HEK293 (cell line): ENCODE data around the gene AAK1.

ENCODE experiments used
- CTCF ChIA-PET: fragments of 350-600 bp; formaldehyde crosslinking; extraction: SDS; loops from one replicate; lab custom pipeline; 2021; ENCODE audit warnings: antibody characterized with exemption; lab: Yijun Ruan, JAX
- POLR2A ChIA-PET: fragments of 300-600 bp; formaldehyde crosslinking; extraction: SDS; loops from one replicate; lab custom pipeline; 2020; ENCODE audit warnings: antibody characterized with exemption, inconsistent platforms; lab: Yijun Ruan, JAX
- H3K27ac ChIP-seq: fragments of 200-500 bp; sonication (Bioruptor generic); 2 replicates; pipeline ENCODE4 v1.5.1; 2014; ENCODE audit warnings: low read depth, low read length, control low read depth, inconsistent platforms; ENCODE audit errors: extremely low read depth
- H3K36me3 ChIP-seq, 2 experiments: fragments of 200-500 bp in 1 of 2; sonication (Bioruptor generic) in 1 of 2; 1 replicate in 1 of 2; 2 replicates in 1 of 2; pipeline ENCODE4 v1.5.1; 2014 to 2017; ENCODE audit warnings: inconsistent platforms in 2 of 2, low read length in 2 of 2; ENCODE audit not compliant: control insufficient read depth in 2 of 2, insufficient read depth in 1 of 2
- H3K4me1 ChIP-seq: fragments of 200-500 bp; sonication (Bioruptor generic); 2 replicates; pipeline ENCODE4 v1.5.1; 2014; ENCODE audit warnings: mild to moderate bottlenecking, low read length, inconsistent platforms; ENCODE audit not compliant: control insufficient read depth, insufficient read depth
- H3K4me3 ChIP-seq: 2 replicates; pipeline ENCODE4 v1.5.1; 2011; ENCODE audit warnings: low read depth, mild to moderate bottlenecking, control low read depth, low read length, moderate library complexity
- H3K9me3 ChIP-seq: fragments of 200-500 bp; sonication (Bioruptor generic); 2 replicates; pipeline ENCODE4 v1.5.1; 2014; ENCODE audit warnings: low read depth, low read length, inconsistent platforms; ENCODE audit not compliant: control insufficient read depth, insufficient read depth
- KLF10 ChIP-seq: fragments of 450-650 bp; IDR thresholded peaks from 2 replicates; pipeline ENCODE4 v1.5.1; 2018; ENCODE audit warnings: missing biosample characterization, mild to moderate bottlenecking, missing genetic modification characterization
- PRDM1 ChIP-seq: fragments of 450-650 bp; formaldehyde crosslinking; IDR thresholded peaks from 2 replicates; pipeline ENCODE4; 2016; ENCODE audit warnings: missing biosample characterization, missing genetic modification characterization
- RBAK ChIP-seq: fragments of 450-650 bp; formaldehyde crosslinking; IDR thresholded peaks from 2 replicates; pipeline ENCODE4 v1.5.1; 2016; ENCODE audit warnings: missing biosample characterization, missing genetic modification characterization
- SCRT1 ChIP-seq: fragments of 450-650 bp; formaldehyde crosslinking; IDR thresholded peaks from 2 replicates; pipeline ENCODE4 v1.5.1; 2016; ENCODE audit warnings: missing biosample characterization, missing genetic modification characterization, borderline replicate concordance
- SP7 ChIP-seq: fragments of 450-650 bp; formaldehyde crosslinking; IDR thresholded peaks from 2 replicates; pipeline ENCODE4 v1.5.1; 2016; ENCODE audit warnings: missing biosample characterization, missing genetic modification characterization
- TRIM28 ChIP-seq: IDR thresholded peaks from 2 replicates; pipeline ENCODE4 v1.6.1; 2011; ENCODE audit warnings: low read length, control low read depth, borderline replicate concordance
- ZBTB1 ChIP-seq: fragments of 450-650 bp; formaldehyde crosslinking; IDR thresholded peaks from 2 replicates; pipeline ENCODE4 v1.5.1; 2016; ENCODE audit warnings: missing biosample characterization, missing genetic modification characterization
- ZBTB8A ChIP-seq: fragments of 450-650 bp; formaldehyde crosslinking; IDR thresholded peaks from 2 replicates; pipeline ENCODE4 v1.5.1; 2016; ENCODE audit warnings: missing biosample characterization, missing genetic modification characterization
- ZEB2 ChIP-seq: fragments of 450-650 bp; formaldehyde crosslinking; IDR thresholded peaks from 2 replicates; pipeline ENCODE4 v1.5.1; 2016; ENCODE audit warnings: missing biosample characterization, missing genetic modification characterization
- ZNF146 ChIP-seq: fragments of 450-650 bp; formaldehyde crosslinking; IDR thresholded peaks from 2 replicates; pipeline ENCODE4 v1.5.1; 2016; ENCODE audit warnings: missing biosample characterization, missing genetic modification characterization
- ZNF169 ChIP-seq: fragments of 450-650 bp; formaldehyde crosslinking; IDR thresholded peaks from 2 replicates; pipeline ENCODE4 v1.5.1; 2016; ENCODE audit warnings: missing biosample characterization, missing genetic modification characterization
- ZNF19 ChIP-seq: fragments of 450-650 bp; formaldehyde crosslinking; IDR thresholded peaks from 2 replicates; pipeline ENCODE4; 2016; ENCODE audit warnings: missing biosample characterization, missing genetic modification characterization, low read depth
- ZNF24 ChIP-seq: fragments of 450-650 bp; formaldehyde crosslinking; IDR thresholded peaks from 2 replicates; pipeline ENCODE4 v1.5.1; 2016; ENCODE audit warnings: missing biosample characterization, missing genetic modification characterization
- ZNF335 ChIP-seq: fragments of 450-650 bp; formaldehyde crosslinking; conservative IDR thresholded peaks from 2 replicates; pipeline ENCODE4 v1.5.1; 2016; ENCODE audit warnings: missing biosample characterization, missing genetic modification characterization
- ZNF404 ChIP-seq: fragments of 450-650 bp; formaldehyde crosslinking; IDR thresholded peaks from 2 replicates; pipeline ENCODE4 v1.5.1; 2017; ENCODE audit warnings: missing biosample characterization, missing genetic modification characterization
- ZNF423 ChIP-seq: fragments of 450-650 bp; formaldehyde crosslinking; IDR thresholded peaks from 2 replicates; pipeline ENCODE4 v1.5.1; 2016; ENCODE audit warnings: missing biosample characterization, missing genetic modification characterization
- ZNF521 ChIP-seq: fragments of 450-650 bp; formaldehyde crosslinking; IDR thresholded peaks from 2 replicates; pipeline ENCODE4 v1.5.1; 2017; ENCODE audit warnings: missing biosample characterization, mild to moderate bottlenecking, missing genetic modification characterization
- ZSCAN16 ChIP-seq: fragments of 450-650 bp; formaldehyde crosslinking; IDR thresholded peaks from 2 replicates; pipeline ENCODE4 v1.5.1; 2016; ENCODE audit warnings: missing biosample characterization, missing genetic modification characterization
- TF ChIP-seq, protein P1 (sequence below): fragments of 450-650 bp; formaldehyde crosslinking; IDR thresholded peaks from 2 replicates; pipeline ENCODE4 v1.5.1; 2017; ENCODE audit warnings: missing biosample characterization, missing genetic modification characterization
- TF ChIP-seq, protein P2 (sequence below): fragments of 450-650 bp; formaldehyde crosslinking; IDR thresholded peaks from 2 replicates; pipeline ENCODE4 v1.5.1; 2016; ENCODE audit warnings: missing biosample characterization, missing genetic modification characterization
- TF ChIP-seq, protein P3 (sequence below): fragments of 450-650 bp; formaldehyde crosslinking; IDR thresholded peaks from 2 replicates; pipeline ENCODE4 v1.5.1; 2017; ENCODE audit warnings: missing biosample characterization, missing genetic modification characterization

The AAK1 gene

DNA sequence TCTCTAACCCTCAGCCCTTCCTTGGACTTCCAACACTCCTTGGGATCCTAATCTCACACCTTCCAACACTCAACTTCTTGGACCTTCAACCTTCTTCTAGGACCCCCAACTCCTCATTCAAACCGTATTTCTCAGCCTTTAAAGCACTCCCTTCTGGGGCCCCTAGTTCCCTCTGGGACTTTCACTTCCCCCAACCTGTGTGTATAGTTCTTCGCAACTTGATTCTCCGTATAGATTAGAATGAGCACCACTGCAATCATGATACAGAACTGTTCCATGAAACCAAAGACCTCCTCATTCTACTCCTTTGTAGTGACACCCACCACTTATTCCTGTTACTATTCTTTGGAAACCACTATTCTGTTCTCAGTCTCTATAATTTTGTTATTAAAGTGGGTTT lies 144.3 kb downstream of the AAK1 start (continued):
- TF ChIP-seq, protein P1, sequence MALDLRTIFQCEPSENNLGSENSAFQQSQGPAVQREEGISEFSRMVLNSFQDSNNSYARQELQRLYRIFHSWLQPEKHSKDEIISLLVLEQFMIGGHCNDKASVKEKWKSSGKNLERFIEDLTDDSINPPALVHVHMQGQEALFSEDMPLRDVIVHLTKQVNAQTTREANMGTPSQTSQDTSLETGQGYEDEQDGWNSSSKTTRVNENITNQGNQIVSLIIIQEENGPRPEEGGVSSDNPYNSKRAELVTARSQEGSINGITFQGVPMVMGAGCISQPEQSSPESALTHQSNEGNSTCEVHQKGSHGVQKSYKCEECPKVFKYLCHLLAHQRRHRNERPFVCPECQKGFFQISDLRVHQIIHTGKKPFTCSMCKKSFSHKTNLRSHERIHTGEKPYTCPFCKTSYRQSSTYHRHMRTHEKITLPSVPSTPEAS (tag by site-specific recombination) = no peak
- no peak for TF ChIP-seq ZNF146 (tag by site-specific recombination)
- TF ChIP-seq TRIM28 = no peak
- TF ChIP-seq, protein P2, sequence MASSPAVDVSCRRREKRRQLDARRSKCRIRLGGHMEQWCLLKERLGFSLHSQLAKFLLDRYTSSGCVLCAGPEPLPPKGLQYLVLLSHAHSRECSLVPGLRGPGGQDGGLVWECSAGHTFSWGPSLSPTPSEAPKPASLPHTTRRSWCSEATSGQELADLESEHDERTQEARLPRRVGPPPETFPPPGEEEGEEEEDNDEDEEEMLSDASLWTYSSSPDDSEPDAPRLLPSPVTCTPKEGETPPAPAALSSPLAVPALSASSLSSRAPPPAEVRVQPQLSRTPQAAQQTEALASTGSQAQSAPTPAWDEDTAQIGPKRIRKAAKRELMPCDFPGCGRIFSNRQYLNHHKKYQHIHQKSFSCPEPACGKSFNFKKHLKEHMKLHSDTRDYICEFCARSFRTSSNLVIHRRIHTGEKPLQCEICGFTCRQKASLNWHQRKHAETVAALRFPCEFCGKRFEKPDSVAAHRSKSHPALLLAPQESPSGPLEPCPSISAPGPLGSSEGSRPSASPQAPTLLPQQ (tag by site-specific recombination) = no peak
- no peak for TF ChIP-seq ZNF169 (tag by site-specific recombination)
- no peak for TF ChIP-seq ZEB2 (tag by site-specific recombination)
- TF ChIP-seq KLF10 (tag by site-specific recombination) = no peak
- TF ChIP-seq SCRT1 = no peak
- no peak for TF ChIP-seq SP7 (tag by site-specific recombination)
- TF ChIP-seq ZBTB1 (tag by site-specific recombination) = no peak

DNA sequence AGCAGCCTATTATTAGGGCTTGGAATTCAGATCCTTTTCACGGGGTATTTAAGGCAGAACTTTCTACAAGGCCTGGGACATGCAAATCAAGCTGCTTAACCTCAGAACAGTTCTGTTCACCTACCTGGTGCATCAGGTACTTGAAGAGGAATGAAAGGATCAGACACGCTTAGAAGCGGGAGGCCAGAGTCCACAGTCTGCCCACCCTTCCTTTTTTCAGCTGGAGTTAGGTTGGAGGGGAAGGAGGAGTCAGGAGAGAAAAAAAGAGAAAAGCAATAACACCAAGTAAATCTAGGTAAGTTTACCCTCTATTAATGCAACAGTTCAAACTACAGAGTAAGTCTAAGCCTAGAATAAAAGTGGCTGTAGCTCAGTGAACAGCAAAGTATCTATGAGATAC lies 147.7 kb downstream of the AAK1 start:
- ChIA-PET CTCF (interaction anchor here (0.7 kb wide), 1 partner anchor 121 kb away, joined by 3 read pairs; no protein-coding TSS in a partner anchor), POLR2A (interaction anchor here (0.8 kb wide), 1 partner anchor 58 kb away, joined by 7 read pairs; the partner anchor contains the start of gene NFU1)
- H3K36me3 ChIP-seq = peaks cover 0 to 16% of the 10 kb centered on the region in 2 experiments; a peak in 1 of 3 replicates

DNA sequence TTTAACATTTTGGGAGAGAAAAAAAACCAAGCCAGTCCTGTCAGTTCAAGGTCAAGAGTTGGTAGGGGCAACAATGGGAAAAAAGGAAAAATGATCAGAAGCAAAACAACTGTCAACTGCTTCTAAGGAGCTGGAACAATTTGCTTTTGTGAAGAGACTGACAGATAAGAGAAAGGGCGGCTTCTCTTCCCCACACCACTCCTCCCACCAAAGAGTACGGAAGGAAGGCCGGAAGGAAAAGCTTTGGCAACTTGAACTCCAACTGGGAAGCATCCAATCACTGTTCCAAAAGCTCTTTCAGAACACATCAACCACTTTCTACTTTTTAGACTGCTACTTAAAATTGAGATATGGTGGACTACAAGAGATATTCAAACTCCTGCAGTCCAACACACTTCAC lies 148.5 kb downstream of the AAK1 start:
- CTCF ChIA-PET = no interaction called here
- no peak overlapping the region for H3K27ac ChIP-seq
- no peak for TF ChIP-seq ZNF521 (tag by site-specific recombination)
- no peak for TF ChIP-seq SP7 (tag by site-specific recombination)
- peaks cover 3% of the 10 kb centered on the region; the same call in 1 of the 2 replicates for H3K4me1 ChIP-seq
- no peak overlapping the region for H3K4me3 ChIP-seq
- POLR2A ChIA-PET = no interaction called here
- peaks cover 0 to 20% of the 10 kb centered on the region in 2 experiments; a peak in 1 of 3 replicates for H3K36me3 ChIP-seq
- no peaks in the 10 kb centered on the region for H3K9me3 ChIP-seq

More for the DNA sequence above, 147.7 kb downstream of the AAK1 start:
- no peak overlapping the region for H3K4me3 ChIP-seq
- no peak overlapping the region for H3K27ac ChIP-seq
- H3K9me3 ChIP-seq = no peaks in the 10 kb centered on the region
- peaks cover 3% of the 10 kb centered on the region; the same call in 1 of the 2 replicates for H3K4me1 ChIP-seq
- TF ChIP-seq ZNF24 (tag by site-specific recombination) = no peak

DNA sequence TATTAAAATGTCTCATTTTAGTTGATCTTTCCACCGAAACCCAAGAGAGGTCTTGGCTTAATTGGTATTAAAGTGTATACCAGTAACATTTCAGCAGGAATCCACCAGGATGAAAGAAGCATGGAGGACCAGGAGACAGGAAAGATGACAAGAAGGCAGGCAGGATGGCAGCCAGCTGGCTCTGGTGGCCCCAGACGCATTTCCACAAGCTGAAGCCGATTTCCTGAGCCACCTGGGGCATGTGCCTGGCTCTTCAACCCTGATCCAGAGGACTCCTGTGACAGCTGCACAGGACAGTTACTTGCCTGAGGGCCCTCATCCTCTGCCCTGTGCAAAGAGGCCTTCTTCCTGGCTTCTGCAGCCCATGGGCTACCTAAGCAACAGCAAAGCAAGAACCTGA lies 149.4 kb downstream of the AAK1 start:
- Histone ChIP-seq H3K9me3 (no peaks in the 10 kb centered on the region), H3K27ac (no peak overlapping the region), H3K36me3 (peaks cover 0 to 20% of the 10 kb centered on the region in 2 experiments; a peak in 1 of 3 replicates), H3K4me3 (no peak overlapping the region), H3K4me1 (no peaks in the 10 kb centered on the region)
- ChIA-PET CTCF (interaction anchor here (1.0 kb wide), 1 partner anchor 13 kb away, joined by 3 read pairs; no protein-coding TSS in a partner anchor), POLR2A (no interaction called here)
- TF ChIP-seq ZNF19 (no peak), ZNF335 (tag by site-specific recombination) (no peak), RBAK (tag by site-specific recombination) (no peak), ZSCAN16 (no peak), ZNF404 (tag by site-specific recombination) (no peak), ZNF423 (tag by site-specific recombination) (no peak), PRDM1 (tag by site-specific recombination) (no peak), ZBTB8A (tag by site-specific recombination) (no peak)
- TF ChIP-seq, protein P3, sequence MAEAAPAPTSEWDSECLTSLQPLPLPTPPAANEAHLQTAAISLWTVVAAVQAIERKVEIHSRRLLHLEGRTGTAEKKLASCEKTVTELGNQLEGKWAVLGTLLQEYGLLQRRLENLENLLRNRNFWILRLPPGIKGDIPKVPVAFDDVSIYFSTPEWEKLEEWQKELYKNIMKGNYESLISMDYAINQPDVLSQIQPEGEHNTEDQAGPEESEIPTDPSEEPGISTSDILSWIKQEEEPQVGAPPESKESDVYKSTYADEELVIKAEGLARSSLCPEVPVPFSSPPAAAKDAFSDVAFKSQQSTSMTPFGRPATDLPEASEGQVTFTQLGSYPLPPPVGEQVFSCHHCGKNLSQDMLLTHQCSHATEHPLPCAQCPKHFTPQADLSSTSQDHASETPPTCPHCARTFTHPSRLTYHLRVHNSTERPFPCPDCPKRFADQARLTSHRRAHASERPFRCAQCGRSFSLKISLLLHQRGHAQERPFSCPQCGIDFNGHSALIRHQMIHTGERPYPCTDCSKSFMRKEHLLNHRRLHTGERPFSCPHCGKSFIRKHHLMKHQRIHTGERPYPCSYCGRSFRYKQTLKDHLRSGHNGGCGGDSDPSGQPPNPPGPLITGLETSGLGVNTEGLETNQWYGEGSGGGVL (tag by site-specific recombination) = no peak
